HepG2 (cell line): ENCODE results near the gene HLA-B. TPM values are rescaled to one million over a fixed set of nuclear protein-coding genes. Genes with fewer than 3 reads are reported as not detected.

Experiments used
- ATAC-seq: fragments of 200-7000 bp; cut with Tn5 transposase; 3 replicates; pipeline ENCODE4 v1.9.1; 2020; ENCODE audit warnings: mild to moderate bottlenecking, moderate library complexity
- Bru-seq: library from RNA; stranded (reverse); fragments of 400-500 nt; gene quantifications from one replicate; lab custom pipeline; 2021; lab: Mats Ljungman, UMichigan
- BruChase-seq, 2 experiments: library from RNA; stranded (reverse); fragments of 400-500 nt; gene quantifications; one replicate each; lab custom pipeline; 2021; lab: Mats Ljungman, UMichigan
- BruUV-seq: library from RNA; stranded (reverse); fragments of 400-500 nt; replicated peaks from 2 replicates; lab custom pipeline; 2021; lab: Mats Ljungman, UMichigan
- CTCF ChIA-PET: fragments of 300-600 bp; formaldehyde crosslinking; extraction: SDS; loops from one replicate; lab custom pipeline; 2021; ENCODE audit warnings: low total read pairs, inconsistent platforms, low intra/inter-chr PET ratio; lab: Yijun Ruan, JAX
- POLR2A ChIA-PET: fragments of 350-600 bp; sonication (Branson Sonifier 250); formaldehyde crosslinking; loops from one replicate; lab custom pipeline; 2020; ENCODE audit warnings: antibody characterized with exemption, inconsistent platforms; lab: Yijun Ruan, JAX
- DNase-seq: peaks from one replicate; pipeline ENCODE4 v3.0.0-alpha.2; 2015; ENCODE audit warnings: low spot score
- FAIRE-seq: peaks from 3 replicates; lab custom pipeline; 2011; peaks lifted over from hg19 to GRCh38; lab: Jason Lieb, UNC
- H2AFZ ChIP-seq: one replicate; pipeline ENCODE4 v1.6.1; 2011; ENCODE audit warnings: low read length, inconsistent platforms
- H3K27ac ChIP-seq: fragments of 300-600 bp; 3 replicates; pipeline ENCODE4 v1.8.0; 2011; ENCODE audit warnings: mixed run types, mild to moderate bottlenecking, mixed read lengths, low read length, inconsistent platforms; ENCODE audit not compliant: insufficient read depth; ENCODE audit errors: extremely low read length
- H3K27me3 ChIP-seq, 2 experiments: fragments of 200-600 bp in 1 of 2; 2 replicates in 1 of 2; 3 replicates in 1 of 2; pipeline versions ENCODE4 v1.6.0 to v1.8.0; 2011; ENCODE audit warnings: low read length in 2 of 2, mild to moderate bottlenecking in 2 of 2, moderate library complexity in 2 of 2, inconsistent platforms in 1 of 2; ENCODE audit not compliant: insufficient read depth in 2 of 2, control insufficient read depth in 1 of 2
- H3K36me3 ChIP-seq, 2 experiments: fragments of 200-600 bp in 1 of 2; replicated peaks in 1 of 2; 2 replicates in 1 of 2; 3 replicates in 1 of 2; pipeline versions ENCODE4 v1.5.1 to v1.8.0; 2011; ENCODE audit warnings: low read length in 2 of 2, inconsistent platforms in 1 of 2; ENCODE audit not compliant: insufficient read depth in 2 of 2, control insufficient read depth in 1 of 2
- H3K4me1 ChIP-seq: 2 replicates; pipeline ENCODE4 v1.5.1; 2012; ENCODE audit warnings: low read length, inconsistent platforms; ENCODE audit not compliant: insufficient read depth
- H3K4me2 ChIP-seq: 2 replicates; pipeline ENCODE4 v1.6.0; 2011; ENCODE audit warnings: low read depth, low read length, inconsistent platforms
- H3K4me3 ChIP-seq, 3 experiments: fragments of 200-600 bp in 1 of 3; sonication (generic), shearing (Covaris generic) in 1 of 3; replicated peaks in 1 of 3; 2 replicates each; pipeline ENCODE4 v1.5.1; 2011 to 2016; ENCODE audit warnings: low read length in 3 of 3, inconsistent platforms in 2 of 3, low read depth in 2 of 3, mild to moderate bottlenecking in 2 of 3, control low read depth in 1 of 3, mixed read lengths in 1 of 3; ENCODE audit not compliant: insufficient read depth in 1 of 3
- H3K79me2 ChIP-seq: one replicate; pipeline ENCODE4 v1.6.1; 2011; ENCODE audit warnings: low read length, inconsistent platforms; ENCODE audit not compliant: insufficient read depth
- H3K9ac ChIP-seq: 2 replicates; pipeline ENCODE4 v1.6.0; 2011; ENCODE audit warnings: mild to moderate bottlenecking, low read depth, low read length, inconsistent platforms; ENCODE audit not compliant: insufficient read depth
- H3K9me3 ChIP-seq: 2 replicates; pipeline ENCODE4 v1.5.1; 2012; ENCODE audit warnings: mild to moderate bottlenecking, low read length
- H4K20me1 ChIP-seq: 2 replicates; pipeline ENCODE4 v1.6.0; 2011; ENCODE audit warnings: inconsistent platforms, mild to moderate bottlenecking, low read length, moderate library complexity; ENCODE audit not compliant: insufficient read depth
- CREB1 ChIP-seq, 2 experiments: fragments of 450-650 bp in 1 of 2; IDR thresholded peaks; 2 replicates each; pipeline ENCODE4 v1.6.1; 2016 to 2017; ENCODE audit warnings: control low read depth in 1 of 2, mild to moderate bottlenecking in 1 of 2, missing compliant biosample characterization in 1 of 2, missing genetic modification characterization in 1 of 2
- HNRNPK ChIP-seq: fragments of 200-400 bp; formaldehyde crosslinking; IDR thresholded peaks from 2 replicates; pipeline ENCODE4 v1.6.1; 2018; ENCODE audit warnings: low read length, low read depth, moderate library complexity, mild to moderate bottlenecking; ENCODE audit not compliant: poor library complexity, severe bottlenecking
- HNRNPLL ChIP-seq: fragments of 200-400 bp; formaldehyde crosslinking; IDR thresholded peaks from 2 replicates; pipeline ENCODE4 v1.6.1; 2017; ENCODE audit warnings: mild to moderate bottlenecking, low read depth, low read length; ENCODE audit not compliant: poor library complexity, severe bottlenecking
- RFX5 ChIP-seq: IDR thresholded peaks from 2 replicates; pipeline ENCODE4 v1.6.1; 2011; ENCODE audit warnings: low read depth, low read length, improper control_type of control experiment
- RFXANK ChIP-seq: IDR thresholded peaks from 2 replicates; pipeline ENCODE4 v1.6.1; 2016
- RFXAP ChIP-seq: sonication (generic); formaldehyde crosslinking; IDR thresholded peaks from 2 replicates; pipeline ENCODE4 v1.4.0; 2020; ENCODE audit warnings: missing genetic modification reagents, borderline replicate concordance
- ZMAT3 ChIP-seq: sonication (generic); formaldehyde crosslinking; conservative IDR thresholded peaks from 2 replicates; pipeline ENCODE4 v1.7.0; 2021; ENCODE audit warnings: missing genetic modification reagents
- WGBS: methylation state at CpG from one replicate; pipeline ENCODE4 v1.1.6; 2017; ENCODE audit warnings: low lambda C conversion rate; 5-methylcytosine and 5-hydroxymethylcytosine counted together
- in situ Hi-C: cut with HindIII; loops from 2 replicates; pipeline ENCODE4 v1.10.0; 2017; ENCODE audit warnings: low pct_unique_long_range_greater_than_20kb; ENCODE audit not compliant: extremely low pct_ligation_motif_present
- intact Hi-C: fragments of 100-400 bp; cut with micrococcal nuclease; formaldehyde crosslinking; loops from one replicate; pipeline ENCODE4 v1.10.0; 2022; ENCODE audit not compliant: unreplicated experiment
- long read RNA-seq, 2 experiments: library from RNA in 1 of 2; library from polyadenylated mRNA in 1 of 2; stranded (forward) in 1 of 2; unstranded in 1 of 2; transcript quantifications; one replicate each; pipeline ENCODE4 v2.0.0, GENCODE V29; 2019 to 2022
- polyA minus RNA-seq, 3 experiments: library from RNA; depleted of rRNA, polyadenylated mRNA; stranded (reverse); fragments of >200 nt; gene quantifications; 2 replicates each; pipeline ENCODE4 v1.2.3, GENCODE V29; 2011; ENCODE audit warnings: low replicate concordance in 1 of 3
- polyA plus RNA-seq, 8 experiments: library from polyadenylated mRNA; depleted of rRNA in 3 of 8; stranded (reverse) in 7 of 8; unstranded in 1 of 8; fragments of >200 nt; fragmentation: Illumina TruSeq in 4 of 8; extraction: Trizol in 4 of 8; gene quantifications; 2 replicates each; pipeline versions ENCODE4 v1.2.1 to v1.2.3, GENCODE V29; 2011 to 2016; ENCODE audit warnings: low read depth in 4 of 8, missing spikeins in 1 of 8, mixed read lengths in 1 of 8; ENCODE audit not compliant: insufficient read depth in 1 of 8
- total RNA-seq, 5 experiments: library from RNA; depleted of rRNA; stranded (reverse); fragments of >200 nt; fragmentation: Illumina TruSeq; extraction: Trizol; gene quantifications; 2 replicates each; pipeline ENCODE4 v1.2.3, GENCODE V29; 2016; ENCODE audit warnings: low read depth in 1 of 5

Gene HLA-B
- 15.5 and 35.3 TPM in 2 replicates for total RNA-seq (2016; rRNA removed; fragmentation: Illumina TruSeq; extraction: Trizol)
- 4.5 and 5.9 TPM in 2 replicates for total RNA-seq (2016; cell fraction: cytosol; rRNA removed; fragmentation: Illumina TruSeq; extraction: Trizol; ENCODE audit: low read depth)
- total RNA-seq (2016; cell fraction: insoluble cytoplasmic fraction; rRNA removed; fragmentation: Illumina TruSeq; extraction: Trizol), result 21.5 and 54.7 TPM in 2 replicates
- total RNA-seq (2016; cell fraction: membrane; rRNA removed; fragmentation: Illumina TruSeq; extraction: Trizol), result 7.5 and 8.0 TPM in 2 replicates
- total RNA-seq (2016; cell fraction: nucleus; rRNA removed; fragmentation: Illumina TruSeq; extraction: Trizol), result 40.3 and 68.5 TPM in 2 replicates
- polyA plus RNA-seq (2011; rRNA removed), result 88.9 and 228 TPM in 2 replicates
- polyA plus RNA-seq (2011; cell fraction: cytosol; rRNA removed), result 88.0 and 248 TPM in 2 replicates
- polyA plus RNA-seq (2011; cell fraction: nucleus; rRNA removed), result 72.3 and 226 TPM in 2 replicates
- polyA plus RNA-seq (2012), result 132 and 223 TPM in 2 replicates
- 8.8 and 12.2 TPM in 2 replicates for polyA plus RNA-seq (2016; cell fraction: cytosol; fragmentation: Illumina TruSeq; extraction: Trizol; ENCODE audit: low read depth)
- 21.0 and 27.1 TPM in 2 replicates for polyA plus RNA-seq (2016; cell fraction: insoluble cytoplasmic fraction; fragmentation: Illumina TruSeq; extraction: Trizol; ENCODE audit: low read depth)
- 7.9 and 9.2 TPM in 2 replicates for polyA plus RNA-seq (2016; cell fraction: membrane; fragmentation: Illumina TruSeq; extraction: Trizol; ENCODE audit: low read depth)
- 79.7 and 85.9 TPM in 2 replicates for polyA plus RNA-seq (2016; cell fraction: nucleus; fragmentation: Illumina TruSeq; extraction: Trizol; ENCODE audit: insufficient read depth, low read depth)
- polyA minus RNA-seq (2011; rRNA and poly(A)+ RNA removed; ENCODE audit: low replicate concordance), result 49.6 and 219 TPM in 2 replicates
- 19.6 and 37.6 TPM in 2 replicates for polyA minus RNA-seq (2011; cell fraction: cytosol; rRNA and poly(A)+ RNA removed)
- 4.6 and 44.0 TPM in 2 replicates for polyA minus RNA-seq (2011; cell fraction: nucleus; rRNA and poly(A)+ RNA removed)
- Bru-seq, nascent RNA, result percentile 25 among the genes with signal in this experiment
- BruChase-seq, experiment 1, labeled RNA remaining after a 6-hour chase, result percentile 39 among the genes with signal in this experiment
- BruChase-seq, experiment 2, labeled RNA remaining after a 2-hour chase, result percentile 27 among the genes with signal in this experiment
- long read RNA-seq, experiment 1, transcript HLA-B-249 (8 exons, 1,547 nt), result major isoform, 28 of 33 reads
- long read RNA-seq, experiment 1, partial matches to known transcripts, result 2 of 33 reads
- long read RNA-seq, experiment 1, other reads (novel, unspliced or antisense), result 2 of 33 reads
- long read RNA-seq, experiment 2, transcript HLA-B-249 (8 exons, 1,547 nt), result major isoform, 66 of 128 reads
- long read RNA-seq, experiment 2, partial matches to known transcripts, result 32 of 128 reads
- long read RNA-seq, experiment 2, other reads (novel, unspliced or antisense), result 29 of 128 reads

DNA sequence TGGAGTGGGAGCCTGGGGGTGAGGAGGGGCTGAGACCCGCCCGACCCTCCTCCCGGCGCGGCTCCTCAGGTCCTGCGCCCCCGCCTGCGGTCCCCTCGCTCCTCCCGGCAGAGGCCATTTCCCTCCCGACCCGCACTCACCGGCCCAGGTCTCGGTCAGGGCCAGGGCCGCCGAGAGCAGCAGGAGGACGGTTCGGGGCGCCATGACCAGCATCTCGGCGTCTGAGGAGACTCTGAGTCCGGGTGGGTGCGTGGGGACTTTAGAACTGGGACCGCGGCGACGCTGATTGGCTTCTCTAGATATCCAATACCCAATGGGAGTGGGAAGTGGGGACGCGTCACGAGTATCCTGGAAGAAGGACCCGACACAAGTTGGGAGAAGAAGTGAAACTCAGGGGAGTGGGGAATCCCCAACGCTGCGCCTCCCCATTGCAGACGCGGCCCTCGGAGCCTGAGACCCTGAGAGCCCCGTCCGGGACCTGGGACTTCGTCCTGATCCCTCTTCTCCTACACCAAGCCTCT is at the start of gene HLA-B:
TSS of gene HLA-B (minus strand) at position 234 of the 521 bp plus-strand sequence. CDS start at position 213, 21 bp downstream.
- WGBS, result 13% methylated on average over 12 of the region's 39 CpGs
- CTCF ChIA-PET, result no interaction called here
- no TSS peak for BruUV-seq

More for the DNA sequence above, at the start of gene HLA-B:
- H3K9ac ChIP-seq, result 0 out of 2 replicates have a peak within 1 kb of the TSS, but pooled peaks have one; percentile 56
- H3K27ac ChIP-seq, result no peak within 1 kb of the TSS
- TF ChIP-seq ZMAT3, result no peak
- TF ChIP-seq RFXANK (CRISPR knock-in tag), result 0 out of 2 replicates have a peak, but pooled peaks have one; percentile 57
- peak; percentile 91 for TF ChIP-seq RFX5
- no peak for TF ChIP-seq CREB1 (IDR thresholded peaks at IDR 0.05)
- peak; percentile 38; the same call in 1 of the 2 replicates for TF ChIP-seq CREB1 (CRISPR knock-in tag; IDR thresholded peaks at IDR 0.05)
- 0 out of 2 replicates have a peak, but pooled peaks have one; percentile 54 for TF ChIP-seq RFXAP
- TF ChIP-seq HNRNPLL, result peak; percentile 31
- no peak for TF ChIP-seq HNRNPK
- DNase-seq, result peak; percentile 49
- no peak within 1 kb of the TSS for H2AFZ ChIP-seq
- FAIRE-seq, result peak; percentile 72
- in situ Hi-C loops, result loop anchor here (25.0 kb wide), 1 partner anchor 1470 kb away; no protein-coding TSS in a partner anchor
- peak within 1 kb of the TSS; percentile 55 to 71 (median 59); a peak in 5 of 6 replicates for H3K4me3 ChIP-seq
- no peaks in the 10 kb centered on the region for H3K4me1 ChIP-seq
- intact Hi-C loops, result no loop called here
- H3K79me2 ChIP-seq, result no peaks in the 10 kb centered on the region
- POLR2A ChIA-PET, result no interaction called here
- peak within 1 kb of the TSS; percentile 62 for H3K4me2 ChIP-seq
- H4K20me1 ChIP-seq, result no peaks in the 10 kb centered on the region
- peak; percentile 90 for ATAC-seq
- no peaks in the 10 kb centered on the region for H3K36me3 ChIP-seq
- H3K27me3 ChIP-seq, result peaks cover 0 to 25% of the 10 kb centered on the region in 2 experiments; a peak in 2 of 5 replicates
- H3K9me3 ChIP-seq, result no peaks in the 10 kb centered on the region
